ENCODE results near the gene TXNIP.
"Not testable (repeated sequence)": the region's sequence is repeated elsewhere in the genome, so short reads cannot be mapped to it uniquely, and the experiment has no call there.

The TXNIP gene

GRCh38 chr1:145996433-145997015, at the start of gene TXNIP:
TSS of gene TXNIP (minus strand) at chr1:145996579. CDS start at chr1:145996266, 313 bp downstream.
- in situ Hi-C loops (cut with MboI; ENCODE audit: low sequenced_read_pairs), result no loop called here

- in situ Hi-C loops (cut with MboI; ENCODE audit: low sequenced_read_pairs), result no loop called here
These were observed 43.4 kb upstream of the TXNIP start for GRCh38 chr1:146039844-146040194.

GRCh38 chr1:146036965-146037646, 40.7 kb upstream of the TXNIP start:
- in situ Hi-C loops (cut with MboI; ENCODE audit: low sequenced_read_pairs), result no loop called here

GRCh38 chr1:146036241-146036964, 40.0 kb upstream of the TXNIP start:
- in situ Hi-C loops (cut with MboI; ENCODE audit: low sequenced_read_pairs), result no loop called here

GRCh38 chr1:146035048-146035423, 38.7 kb upstream of the TXNIP start:
- in situ Hi-C loops (cut with MboI; ENCODE audit: low sequenced_read_pairs), result no loop called here

- in situ Hi-C loops (cut with MboI; ENCODE audit: low sequenced_read_pairs), result no loop called here
These were observed 36.3 kb upstream of the TXNIP start for GRCh38 chr1:146032631-146033219.

GRCh38 chr1:146031476-146031875, 35.1 kb upstream of the TXNIP start:
- in situ Hi-C loops (cut with MboI; ENCODE audit: low sequenced_read_pairs), result no loop called here

GRCh38 chr1:146029117-146029516, 32.7 kb upstream of the TXNIP start:
- in situ Hi-C loops (cut with MboI; ENCODE audit: low sequenced_read_pairs), result no loop called here

GRCh38 chr1:146026650-146027049, 30.3 kb upstream of the TXNIP start:
- in situ Hi-C loops (cut with MboI; ENCODE audit: low sequenced_read_pairs), result not testable (repeated sequence)

GRCh38 chr1:146025787-146026495, 29.6 kb upstream of the TXNIP start:
- in situ Hi-C loops (cut with MboI; ENCODE audit: low sequenced_read_pairs), result not testable (repeated sequence)

GRCh38 chr1:146022403-146023127, 26.2 kb upstream of the TXNIP start:
- in situ Hi-C loops (cut with MboI; ENCODE audit: low sequenced_read_pairs), result no loop called here

GRCh38 chr1:146021622-146022402, 25.4 kb upstream of the TXNIP start, which contains the start of gene HJV:
TSS of gene HJV (minus strand) at chr1:146021735. CDS start at chr1:146020231, 1,504 bp downstream.
- in situ Hi-C loops (cut with MboI; ENCODE audit: low sequenced_read_pairs), result no loop called here

GRCh38 chr1:146021050-146021445, 24.7 kb upstream of the TXNIP start:
- in situ Hi-C loops (cut with MboI; ENCODE audit: low sequenced_read_pairs), result no loop called here

GRCh38 chr1:146020058-146021049, 24.0 kb upstream of the TXNIP start:
- in situ Hi-C loops (cut with MboI; ENCODE audit: low sequenced_read_pairs), result no loop called here

GRCh38 chr1:146019231-146020057, 23.1 kb upstream of the TXNIP start:
- in situ Hi-C loops (cut with MboI; ENCODE audit: low sequenced_read_pairs), result loop anchor here (10.0 kb wide), 1 partner anchor 125 kb away; no protein-coding TSS in a partner anchor

- in situ Hi-C loops (cut with MboI; ENCODE audit: low sequenced_read_pairs), result loop anchor here (10.0 kb wide), 1 partner anchor 122 kb away; no protein-coding TSS in a partner anchor
These were observed 20.5 kb upstream of the TXNIP start for GRCh38 chr1:146016891-146017290.

GRCh38 chr1:146013559-146013922, 17.2 kb upstream of the TXNIP start:
- in situ Hi-C loops (cut with MboI; ENCODE audit: low sequenced_read_pairs), result loop anchor here (10.0 kb wide), 1 partner anchor 119 kb away; no protein-coding TSS in a partner anchor

All from HL-60/S4 treated with phorbol 12-myristate 13-acetate at 8.2 ng/mL for 4 days and 3 days (cell line).